AG10803 (cell line): ENCODE data around the gene FBXO38.

Experiments used
- DNase-seq: peaks from one replicate; pipeline ENCODE4 v3.0.0; 2010; ENCODE audit warnings: low read depth
- H3K4me3 ChIP-seq: 2 replicates; pipeline ENCODE4 v1.5.1; 2011; ENCODE audit warnings: mild to moderate bottlenecking, low read length, control low read depth
- TF ChIP-seq, protein P1 (sequence below): conservative IDR thresholded peaks from 2 replicates; pipeline ENCODE4 v1.5.1; 2011; ENCODE audit warnings: mild to moderate bottlenecking, low read length, control low read depth, inconsistent platforms

The FBXO38 gene

DNA sequence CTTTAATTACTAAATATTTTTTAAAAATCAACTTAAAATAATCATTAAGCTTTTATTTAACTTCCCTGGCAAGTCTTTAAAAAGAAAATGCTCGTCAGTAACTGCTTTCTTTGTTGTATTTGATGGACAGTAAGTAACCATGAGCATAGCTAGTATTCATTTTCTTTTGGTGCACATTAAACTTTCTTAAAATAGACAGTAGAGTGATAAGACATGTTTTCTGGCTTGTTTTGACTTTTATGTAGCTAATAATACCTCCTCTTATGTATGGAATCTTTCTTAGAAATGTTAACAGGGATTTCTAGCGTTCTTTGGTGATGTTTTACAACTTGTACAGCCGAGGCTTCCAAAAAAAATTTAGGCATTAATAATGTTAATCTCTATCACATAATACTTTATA is 22.6 kb downstream of the FBXO38 start:
- TF ChIP-seq, protein P1, sequence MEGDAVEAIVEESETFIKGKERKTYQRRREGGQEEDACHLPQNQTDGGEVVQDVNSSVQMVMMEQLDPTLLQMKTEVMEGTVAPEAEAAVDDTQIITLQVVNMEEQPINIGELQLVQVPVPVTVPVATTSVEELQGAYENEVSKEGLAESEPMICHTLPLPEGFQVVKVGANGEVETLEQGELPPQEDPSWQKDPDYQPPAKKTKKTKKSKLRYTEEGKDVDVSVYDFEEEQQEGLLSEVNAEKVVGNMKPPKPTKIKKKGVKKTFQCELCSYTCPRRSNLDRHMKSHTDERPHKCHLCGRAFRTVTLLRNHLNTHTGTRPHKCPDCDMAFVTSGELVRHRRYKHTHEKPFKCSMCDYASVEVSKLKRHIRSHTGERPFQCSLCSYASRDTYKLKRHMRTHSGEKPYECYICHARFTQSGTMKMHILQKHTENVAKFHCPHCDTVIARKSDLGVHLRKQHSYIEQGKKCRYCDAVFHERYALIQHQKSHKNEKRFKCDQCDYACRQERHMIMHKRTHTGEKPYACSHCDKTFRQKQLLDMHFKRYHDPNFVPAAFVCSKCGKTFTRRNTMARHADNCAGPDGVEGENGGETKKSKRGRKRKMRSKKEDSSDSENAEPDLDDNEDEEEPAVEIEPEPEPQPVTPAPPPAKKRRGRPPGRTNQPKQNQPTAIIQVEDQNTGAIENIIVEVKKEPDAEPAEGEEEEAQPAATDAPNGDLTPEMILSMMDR = no peak
- DNase-seq = no peak
- no peak overlapping the region for H3K4me3 ChIP-seq

DNA sequence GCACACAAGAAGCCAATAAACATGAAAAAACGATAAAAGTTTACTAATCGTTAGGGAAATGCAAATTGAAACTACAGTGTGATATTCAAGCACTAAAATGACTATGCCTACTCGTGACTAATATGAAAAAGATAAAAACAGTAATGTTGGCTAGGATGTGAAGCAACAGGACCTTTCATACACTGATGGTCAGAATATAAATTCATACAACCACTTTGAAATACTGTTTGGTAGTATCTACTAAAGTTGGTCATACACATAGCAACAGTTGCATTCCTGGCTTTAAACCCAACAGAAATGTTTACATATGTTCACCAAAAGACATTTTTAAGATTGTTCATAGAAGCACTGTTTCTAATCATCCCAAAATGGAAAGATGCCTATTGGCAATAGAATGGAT is 24.3 kb downstream of the FBXO38 start:
- no peak overlapping the region for H3K4me3 ChIP-seq
- TF ChIP-seq, protein P1 = no peak
- DNase-seq = peak; percentile 8

DNA sequence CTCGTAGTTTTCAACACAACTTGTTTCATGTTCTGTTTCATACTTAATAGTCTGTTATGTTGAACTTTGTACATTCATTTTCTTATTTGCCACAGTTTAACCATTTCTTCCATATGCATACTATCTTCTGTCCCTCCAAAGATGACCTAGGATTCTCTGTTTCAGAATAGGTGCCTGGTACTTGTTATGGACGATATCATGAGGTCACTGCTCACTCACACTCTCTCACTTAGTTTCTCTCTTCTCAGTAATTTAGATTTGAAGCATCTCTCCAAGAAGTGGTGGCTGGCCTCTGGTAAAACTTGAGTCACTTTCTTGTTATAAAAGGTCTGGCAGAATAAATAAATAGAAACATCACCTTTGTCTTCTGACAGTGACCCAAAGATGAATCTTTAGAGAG is 28.4 kb downstream of the FBXO38 start:
- H3K4me3 ChIP-seq = no peak overlapping the region
- DNase-seq = no peak
- TF ChIP-seq, protein P1 = no peak

DNA sequence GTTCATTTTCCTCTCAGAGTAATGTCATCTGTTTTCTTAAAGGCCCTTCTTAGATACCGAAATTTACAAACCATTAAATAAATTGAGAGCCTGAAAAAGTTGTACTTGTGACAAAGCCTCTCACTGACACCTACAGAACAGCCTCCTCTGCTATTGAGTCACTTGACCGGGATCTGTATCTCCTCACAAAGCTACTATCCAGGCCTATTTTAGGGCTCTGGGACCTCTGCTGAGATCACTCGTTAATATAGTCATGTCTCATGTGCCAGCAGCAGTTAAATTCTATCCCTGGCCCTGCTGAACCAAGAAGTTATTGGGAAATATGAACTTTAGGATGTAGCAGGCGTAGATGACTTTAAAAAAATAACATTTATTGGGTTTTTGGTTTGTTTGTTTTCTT is 31.1 kb downstream of the FBXO38 start:
- DNase-seq = no peak
- TF ChIP-seq, protein P1 = no peak
- H3K4me3 ChIP-seq = no peak overlapping the region

DNA sequence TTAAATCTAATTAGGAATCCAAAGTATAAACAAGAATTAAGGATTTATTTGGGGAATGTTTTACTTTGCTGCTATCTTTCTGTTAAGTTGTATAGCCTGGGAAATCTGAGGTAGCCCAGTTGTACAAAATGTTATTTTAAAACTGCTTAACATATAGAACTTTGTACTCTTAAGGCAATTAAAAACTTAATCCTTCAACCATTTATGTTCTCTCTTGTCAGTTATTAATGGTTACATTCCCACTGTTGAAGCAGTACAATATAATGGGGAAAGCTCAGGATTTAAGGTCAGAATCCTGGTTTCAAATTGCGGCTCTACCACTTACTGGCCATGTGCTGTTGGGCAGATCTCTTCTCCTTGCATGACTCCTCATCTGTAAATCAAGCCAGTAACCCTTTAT is 32.7 kb downstream of the FBXO38 start:
- no peak for DNase-seq
- H3K4me3 ChIP-seq = no peak overlapping the region
- TF ChIP-seq, protein P1 = no peak

DNA sequence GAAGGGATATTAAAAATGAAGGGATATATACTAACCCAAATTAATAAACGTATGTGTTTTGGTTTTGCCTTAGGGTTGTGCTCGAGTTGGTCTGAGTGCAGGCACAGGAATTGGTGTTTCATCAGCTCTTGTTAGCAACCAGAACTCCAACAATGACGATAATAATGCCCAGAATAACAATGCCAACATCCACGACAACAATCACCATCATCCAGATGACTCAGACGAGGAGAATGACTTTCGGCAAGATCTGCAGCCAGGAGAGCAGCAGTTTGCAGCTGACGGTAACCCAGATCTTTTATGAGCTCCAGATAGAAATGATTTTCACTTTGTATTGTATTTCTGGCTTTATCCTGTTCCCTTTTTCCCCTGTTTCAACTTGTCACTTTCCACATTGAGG is 33.2 kb downstream of the FBXO38 start:
- DNase-seq = peak; percentile 55
- TF ChIP-seq, protein P1 = no peak

DNA sequence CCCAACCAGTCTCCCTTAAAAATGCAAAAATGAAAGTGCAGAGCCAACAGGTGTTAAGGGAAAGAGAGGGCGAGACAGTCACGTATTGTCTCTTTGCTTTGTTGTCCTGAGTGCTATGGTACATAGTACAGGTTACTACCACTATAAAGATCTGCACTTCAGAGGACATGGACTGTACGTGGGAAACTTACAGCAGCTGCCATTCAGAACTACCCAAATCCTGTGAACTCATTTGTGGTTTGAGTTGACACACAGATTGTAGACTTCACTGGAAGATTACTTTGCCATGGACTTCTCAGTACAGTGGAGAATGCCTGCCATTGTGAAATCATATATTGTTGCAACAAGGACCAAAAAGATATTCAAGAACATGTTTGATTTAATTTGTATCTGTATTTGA is 34.8 kb downstream of the FBXO38 start:
- no peak overlapping the region for H3K4me3 ChIP-seq
- DNase-seq = no peak
- TF ChIP-seq, protein P1 = no peak

More for the DNA sequence above, 33.2 kb downstream of the FBXO38 start:
- H3K4me3 ChIP-seq = no peak overlapping the region
